ENCODE measurements around the gene GNB5. TPM values are rescaled to one million over a fixed set of nuclear protein-coding genes. Genes with fewer than 3 reads are reported as not detected.
"Not testable (repeated sequence)": the region's sequence is repeated elsewhere in the genome, so short reads cannot be mapped to it uniquely, and the experiment has no call there.

GNB5 gene
- total and polyA plus RNA-seq, 8 donors = 12.2 to 28.2 (median 15.8) TPM

DNA sequence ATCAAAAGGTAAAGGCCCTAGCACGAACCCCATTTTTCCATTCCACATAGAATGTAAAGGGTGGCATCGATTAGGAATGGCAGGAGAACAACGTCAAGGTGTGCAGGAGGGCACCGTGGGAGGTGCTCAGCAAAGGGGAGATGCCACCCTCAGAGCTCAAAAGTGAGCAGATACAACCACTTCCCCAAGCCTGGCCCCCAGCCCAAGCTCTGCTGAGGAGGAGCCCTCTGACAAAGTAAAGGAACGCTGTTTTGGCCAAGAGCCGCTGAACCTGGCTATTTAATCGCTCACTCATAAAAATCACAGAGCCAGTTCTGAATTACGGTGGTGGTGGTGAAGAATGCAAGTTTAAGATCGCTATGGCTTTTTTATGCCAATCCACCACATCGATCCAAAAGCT lies 12.4 kb downstream of the GNB5 start:
- Histone ChIP-seq H3K4me3 (peak overlapping the region; percentile 63 to 79 (median 70)), H3K9me3 (no peaks in the 10 kb centered on the region), H3K27me3 (no peaks in the 10 kb centered on the region), H3K36me3 (no peaks in the 10 kb centered on the region), H3K4me1 (peaks cover 0 to 6% (median under 1%) of the 10 kb centered on the region in 3 donors), H3K27ac (peak overlapping the region; percentile 80 to 87 (median 82))
- WGBS, 2 donors = 8 to 10% methylated on average over 10 of the region's 10 CpGs
- peak in 2 of 4 donors; percentile 1 to 4 for ATAC-seq
- FAIRE-seq = no peak
- TF ChIP-seq, protein P1, sequence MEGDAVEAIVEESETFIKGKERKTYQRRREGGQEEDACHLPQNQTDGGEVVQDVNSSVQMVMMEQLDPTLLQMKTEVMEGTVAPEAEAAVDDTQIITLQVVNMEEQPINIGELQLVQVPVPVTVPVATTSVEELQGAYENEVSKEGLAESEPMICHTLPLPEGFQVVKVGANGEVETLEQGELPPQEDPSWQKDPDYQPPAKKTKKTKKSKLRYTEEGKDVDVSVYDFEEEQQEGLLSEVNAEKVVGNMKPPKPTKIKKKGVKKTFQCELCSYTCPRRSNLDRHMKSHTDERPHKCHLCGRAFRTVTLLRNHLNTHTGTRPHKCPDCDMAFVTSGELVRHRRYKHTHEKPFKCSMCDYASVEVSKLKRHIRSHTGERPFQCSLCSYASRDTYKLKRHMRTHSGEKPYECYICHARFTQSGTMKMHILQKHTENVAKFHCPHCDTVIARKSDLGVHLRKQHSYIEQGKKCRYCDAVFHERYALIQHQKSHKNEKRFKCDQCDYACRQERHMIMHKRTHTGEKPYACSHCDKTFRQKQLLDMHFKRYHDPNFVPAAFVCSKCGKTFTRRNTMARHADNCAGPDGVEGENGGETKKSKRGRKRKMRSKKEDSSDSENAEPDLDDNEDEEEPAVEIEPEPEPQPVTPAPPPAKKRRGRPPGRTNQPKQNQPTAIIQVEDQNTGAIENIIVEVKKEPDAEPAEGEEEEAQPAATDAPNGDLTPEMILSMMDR (IDR thresholded peaks at IDR 0.05) = no peak
- intact Hi-C loops (cut with DNase I) = no loop called here
- peak in 3 of 6 donors; percentile 33 to 53 (median 45) for DNase-seq

DNA sequence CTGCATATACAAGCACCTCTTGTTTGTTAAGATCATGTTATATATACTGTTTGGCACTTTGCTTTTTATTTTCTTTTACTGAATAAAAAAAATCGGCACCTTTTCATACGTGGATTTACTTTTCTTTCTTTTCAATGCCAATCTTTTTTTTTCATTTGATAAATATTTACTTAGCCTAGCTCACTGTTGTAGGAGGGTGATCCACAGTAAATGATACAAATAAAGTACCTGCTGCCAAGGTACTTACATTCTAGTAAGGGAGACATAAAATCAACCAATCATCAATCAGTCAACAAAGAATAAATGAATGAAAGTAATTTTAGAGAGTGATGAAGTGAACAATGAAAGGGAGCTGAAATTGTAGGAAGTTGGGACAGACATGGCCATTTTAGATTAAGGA lies 18.3 kb downstream of the GNB5 start:
- TF ChIP-seq, protein P1 (IDR thresholded peaks at IDR 0.05) = no peak
- FAIRE-seq = no peak
- DNase-seq = no peak
- WGBS, 2 donors = 16 to 19% methylated on average over 2 of the region's 2 CpGs
- peak; percentile 50 to 78 (median 64) for ATAC-seq
- Histone ChIP-seq H3K4me3 (no peak overlapping the region), H3K9me3 (no peaks in the 10 kb centered on the region), H3K27ac (no peak overlapping the region), H3K36me3 (no peaks in the 10 kb centered on the region), H3K4me1 (peaks cover 0 to 6% (median 0%) of the 10 kb centered on the region in 3 donors), H3K27me3 (no peaks in the 10 kb centered on the region)
- intact Hi-C loops (cut with DNase I) = no loop called here

DNA sequence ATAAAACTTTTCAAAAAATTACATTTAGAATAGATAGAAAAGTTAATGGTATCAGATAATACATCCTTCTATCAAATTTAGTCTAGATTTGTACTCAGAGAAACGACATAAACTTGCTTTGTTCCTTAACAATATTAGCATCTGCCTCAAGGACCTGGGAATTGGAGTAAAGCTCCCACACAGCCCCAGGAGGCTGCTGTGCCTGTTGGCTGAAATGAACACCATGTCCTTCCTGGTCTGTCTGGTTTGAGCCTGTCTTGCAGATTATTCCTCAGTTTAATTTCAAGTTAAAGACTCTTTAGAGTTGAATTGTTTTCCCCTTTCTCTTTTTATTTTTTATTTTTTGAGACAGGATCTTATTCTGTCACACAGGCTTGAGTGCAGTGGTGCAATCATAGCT lies 19.4 kb downstream of the GNB5 start:
- no peaks in the 10 kb centered on the region for H3K27me3 ChIP-seq
- DNase-seq = no peak
- peaks cover 0 to 6% (median 0%) of the 10 kb centered on the region in 3 donors for H3K4me1 ChIP-seq
- TF ChIP-seq, protein P1 (IDR thresholded peaks at IDR 0.05) = no peak
- H3K4me3 ChIP-seq = no peak overlapping the region
- intact Hi-C loops (cut with DNase I) = no loop called here
- H3K36me3 ChIP-seq = no peaks in the 10 kb centered on the region
- ATAC-seq = peak in 3 of 4 donors; percentile 60 to 66 (median 65)
- 0 to 4% methylated on average over 1 of the region's 1 CpG for whole genome bisulfite sequencing, 2 donors
- no peak overlapping the region for H3K27ac ChIP-seq
- H3K9me3 ChIP-seq = no peaks in the 10 kb centered on the region
- no peak for FAIRE-seq

DNA sequence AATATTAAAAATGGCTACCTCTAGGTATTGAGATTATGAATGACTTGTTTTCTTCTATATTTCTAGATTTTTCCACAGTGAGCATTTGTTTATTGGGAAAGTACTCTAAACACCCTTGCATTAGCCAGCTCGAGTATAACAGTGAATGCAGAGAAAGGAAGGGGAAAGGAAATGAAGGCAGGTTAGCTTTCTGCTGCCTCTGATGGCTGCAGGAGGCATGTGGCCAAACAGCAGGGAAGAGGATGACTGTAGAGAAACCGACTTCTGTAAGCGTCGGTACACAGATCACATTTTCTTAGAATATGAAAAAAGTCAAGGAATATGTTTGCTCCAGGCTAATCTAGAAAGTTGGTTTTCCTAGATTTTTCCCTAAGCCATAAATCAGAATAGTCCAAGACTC lies 19.8 kb downstream of the GNB5 start:
- FAIRE-seq (no peak), ATAC-seq (peak in 3 of 4 donors; percentile 31 to 41 (median 41)), DNase-seq (no peak)
- Histone ChIP-seq H3K36me3 (no peaks in the 10 kb centered on the region), H3K4me1 (peaks cover 0 to 6% (median 0%) of the 10 kb centered on the region in 3 donors), H3K27me3 (no peaks in the 10 kb centered on the region), H3K27ac (peak overlapping the region in 1 of 4 donors; percentile 12), H3K9me3 (no peaks in the 10 kb centered on the region), H3K4me3 (no peak overlapping the region)
- WGBS, 2 donors = 45 to 46% methylated on average over 4 of the region's 4 CpGs
- intact Hi-C loops (cut with DNase I) = no loop called here
- TF ChIP-seq, protein P1 (IDR thresholded peaks at IDR 0.05) = no peak

DNA sequence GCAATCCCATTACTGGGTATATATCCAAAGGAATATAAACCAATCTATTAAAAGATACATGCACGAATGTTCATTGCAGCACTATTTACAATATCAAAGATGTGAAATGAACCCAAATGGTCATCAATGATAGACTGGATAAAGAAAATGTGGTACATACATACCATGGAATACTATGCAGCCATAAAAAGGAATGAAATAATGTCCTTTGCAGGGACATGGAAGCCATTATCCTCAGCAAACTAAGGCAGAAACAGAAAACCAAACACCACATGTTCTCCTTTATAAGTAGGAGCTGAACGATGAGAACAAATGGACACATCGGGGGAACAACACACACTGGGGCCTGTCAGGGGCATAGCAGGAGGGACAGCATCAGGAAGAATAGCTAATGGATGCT lies 21.0 kb downstream of the GNB5 start:
- DNase-seq; H3K4me3 ChIP-seq; H3K27me3 ChIP-seq; H3K36me3 ChIP-seq; H3K27ac ChIP-seq; H3K4me1 ChIP-seq; FAIRE-seq; ATAC-seq; H3K9me3 ChIP-seq; intact Hi-C loops (cut with DNase I): not testable (repeated sequence)
- WGBS, 2 donors = 93 to 95% methylated on average over 3 of the region's 3 CpGs

DNA sequence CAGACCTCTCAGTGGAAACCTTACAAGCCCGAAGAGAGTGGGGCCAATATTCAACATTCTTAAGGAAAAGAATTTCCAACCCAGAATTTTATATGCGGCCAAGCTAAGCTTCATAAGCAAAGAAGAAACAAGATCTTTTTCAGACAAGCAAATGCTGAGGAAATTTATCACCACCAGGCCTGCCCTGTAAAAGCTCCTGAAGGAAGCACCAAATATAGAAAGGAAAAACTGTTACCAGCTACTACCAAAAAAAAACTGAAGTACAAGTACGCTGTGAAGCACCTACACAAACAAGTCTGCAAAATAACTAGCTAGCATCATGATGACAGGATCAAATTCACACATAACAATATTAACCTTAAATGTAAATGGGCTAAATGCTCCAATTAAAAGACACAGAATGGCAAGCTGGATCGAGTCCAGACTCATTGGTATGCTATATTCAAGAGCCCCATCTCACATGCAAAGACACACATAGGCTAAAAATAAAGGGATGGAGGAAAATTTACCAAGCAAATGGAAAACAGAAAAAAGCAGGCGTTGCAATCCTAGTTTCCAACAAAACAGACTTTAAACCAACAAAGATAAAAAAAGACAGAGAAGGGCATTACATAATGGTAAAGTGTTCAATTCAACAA lies 25.6 kb downstream of the GNB5 start:
- H3K4me3 ChIP-seq; H3K9me3 ChIP-seq; H3K27me3 ChIP-seq; DNase-seq; intact Hi-C loops (cut with DNase I); FAIRE-seq; H3K4me1 ChIP-seq; H3K27ac ChIP-seq; ATAC-seq; H3K36me3 ChIP-seq: not testable (repeated sequence)
- WGBS, 2 donors = 83 to 90% methylated on average over 5 of the region's 5 CpGs

All from pancreas (tissue), 10 donors.